ENCODE results near the gene DUSP2. TPM values are rescaled to one million over a fixed set of nuclear protein-coding genes. Genes with fewer than 3 reads are reported as not detected.

DUSP2 gene
- total and polyA plus RNA-seq, 9 of the 15 experiments (the other 6 are each of a cell fraction or from before 2014, with no cell fraction given): 0.04 to 0.18 TPM; not detected in 7

- no peak overlapping the region for H3K4me3 ChIP-seq
- in situ Hi-C loops (cut with MboI) (loop anchor here (5.0 kb wide), 1 partner anchor 372 kb away; no protein-coding TSS in a partner anchor), intact Hi-C loops (cut with micrococcal nuclease) (no loop called here)
- no peaks in the 10 kb centered on the region for H3K79me2 ChIP-seq (ENCODE audit: control insufficient read depth, insufficient read depth, low read length)
- H3K36me3 ChIP-seq (ENCODE audit: control insufficient read depth, insufficient read depth, low read length): no peaks in the 10 kb centered on the region
- H3K9ac ChIP-seq (ENCODE audit: insufficient read depth in 1 of 2, low read depth in 2 of 2, low read length in 2 of 2): no peak overlapping the region
- ChIA-PET CTCF (ENCODE audit: low intra/inter-chr PET ratio) (no interaction called here), POLR2A (interaction anchor here (0.7 kb wide), 1 partner anchor 437 kb away, joined by 4 read pairs; no protein-coding TSS in a partner anchor)
- H2AFZ ChIP-seq (ENCODE audit: low read depth, low read length): no peak overlapping the region
- no peak overlapping the region for H3K27ac ChIP-seq (ENCODE audit: extremely low read depth, low read depth, low read length)
- no peaks in the 10 kb centered on the region for H3K9me1 ChIP-seq (ENCODE audit: control insufficient read depth, insufficient read depth, low read length)
- no peak for DNase-seq (ENCODE audit: extremely low read depth in 1 of 4, low spot score in 3 of 4)
- no peak overlapping the region for H3K4me2 ChIP-seq (ENCODE audit: insufficient read depth, low read length)
- BruUV-seq (replicated peaks): no TSS peak
- H3K27me3 ChIP-seq (ENCODE audit: control insufficient read depth in 2 of 2, insufficient read depth in 2 of 2, low read length in 2 of 2): peaks cover 48 to 74% of the 10 kb centered on the region in 2 experiments
- WGBS (ENCODE audit: insufficient coverage, low coverage, missing lambda C conversion rate): 3% methylated on average over 4 of the region's 4 CpGs
- H3K9me3 ChIP-seq (replicated peaks; ENCODE audit: control insufficient read depth, insufficient read depth, low read depth, low read length): no peaks in the 10 kb centered on the region
- FAIRE-seq: no peak
- ATAC-seq: no peak
- H3K4me1 ChIP-seq (replicated peaks in 1 of 2; ENCODE audit: control insufficient read depth in 2 of 2, insufficient read depth in 2 of 2, low read length in 2 of 2): peaks cover 0 to 11% of the 10 kb centered on the region in 2 experiments; a peak in 2 of 5 replicates
- peaks cover 14% of the 10 kb centered on the region; the same call in 1 of the 2 replicates for H4K20me1 ChIP-seq (replicated peaks; ENCODE audit: control insufficient read depth, insufficient read depth, low read length)
- no peak for TF ChIP-seq PATZ1 (CRISPR knock-in tag; IDR thresholded peaks at IDR 0.05; ENCODE audit: borderline replicate concordance)
- no peak for TF ChIP-seq ZNF347 (CRISPR knock-in tag; IDR thresholded peaks at IDR 0.05; ENCODE audit: low read depth)
- no peak for TF ChIP-seq CHD2 (IDR thresholded peaks at IDR 0.05; ENCODE audit: low read depth, low read length)
- TF ChIP-seq MYC (IDR thresholded peaks at IDR 0.05; ENCODE audit: low read depth, low read length): no peak
- no peak for TF ChIP-seq MYC (CRISPR knock-in tag; IDR thresholded peaks at IDR 0.05; ENCODE audit: borderline replicate concordance, low read depth)
- no peak for TF ChIP-seq FUS (optimal IDR thresholded peaks at IDR 0.05; ENCODE audit: low read depth, low read length)
- TF ChIP-seq HMGXB4 (CRISPR knock-in tag; IDR thresholded peaks at IDR 0.05): no peak
- no peak for TF ChIP-seq ZNF133 (CRISPR knock-in tag; IDR thresholded peaks at IDR 0.05)
- no peak for TF ChIP-seq TCFL5 (CRISPR knock-in tag; conservative IDR thresholded peaks at IDR 0.05)
- TF ChIP-seq MTA1 (IDR thresholded peaks at IDR 0.05; ENCODE audit: borderline replicate concordance): no peak
- no peak for TF ChIP-seq LCOR (CRISPR knock-in tag; IDR thresholded peaks at IDR 0.05)
- no peak for TF ChIP-seq PKNOX1 (IDR thresholded peaks at IDR 0.05)
- TF ChIP-seq RFX7 (CRISPR knock-in tag; IDR thresholded peaks at IDR 0.05): no peak
- no peak for TF ChIP-seq RBM39 (optimal IDR thresholded peaks at IDR 0.05; ENCODE audit: low read depth, low read length)
- TF ChIP-seq GABPB1 (CRISPR knock-in tag; IDR thresholded peaks at IDR 0.05): no peak
- no peak for TF ChIP-seq ZNF780A (CRISPR knock-in tag; IDR thresholded peaks at IDR 0.05)
- TF ChIP-seq HIVEP1 (CRISPR knock-in tag; IDR thresholded peaks at IDR 0.05): no peak
- TF ChIP-seq SAP30 (IDR thresholded peaks at IDR 0.05; ENCODE audit: borderline replicate concordance, insufficient read depth, low read depth, low read length, poor library complexity, severe bottlenecking): no peak
Observed at GRCh38 chr2:96130483-96130882, 14.8 kb downstream of the DUSP2 start.

Measured in K562 (cell line).